ENCODE data around the gene CXCL10. TPM values are rescaled to one million over a fixed set of nuclear protein-coding genes. Genes with fewer than 3 reads are reported as not detected.

Gene CXCL10
- total and polyA plus RNA-seq, 9 of the 15 experiments (the other 6 are each of a cell fraction or from before 2014, with no cell fraction given): 0.06 to 0.18 (median 0.08) TPM; not detected in 6

- in situ Hi-C loops (cut with MboI): no loop called here
- Histone ChIP-seq H3K4me1 (replicated peaks in 1 of 2; ENCODE audit: control insufficient read depth in 2 of 2, insufficient read depth in 2 of 2, low read length in 2 of 2) (no peaks in the 10 kb centered on the region), H4K20me1 (replicated peaks; ENCODE audit: control insufficient read depth, insufficient read depth, low read length) (no peaks in the 10 kb centered on the region), H3K79me2 (ENCODE audit: control insufficient read depth, insufficient read depth, low read length) (no peaks in the 10 kb centered on the region), H3K4me3 (no peak overlapping the region), H3K9me1 (ENCODE audit: control insufficient read depth, insufficient read depth, low read length) (no peaks in the 10 kb centered on the region), H3K27me3 (ENCODE audit: control insufficient read depth in 2 of 2, insufficient read depth in 2 of 2, low read length in 2 of 2) (no peaks in the 10 kb centered on the region), H3K9ac (ENCODE audit: insufficient read depth in 1 of 2, low read depth in 2 of 2, low read length in 2 of 2) (no peak overlapping the region), H3K36me3 (ENCODE audit: control insufficient read depth, insufficient read depth, low read length) (no peaks in the 10 kb centered on the region), H2AFZ (ENCODE audit: low read depth, low read length) (no peak overlapping the region), H3K4me2 (ENCODE audit: insufficient read depth, low read length) (no peak overlapping the region), H3K9me3 (replicated peaks; ENCODE audit: control insufficient read depth, insufficient read depth, low read depth, low read length) (no peaks in the 10 kb centered on the region), H3K27ac (ENCODE audit: extremely low read depth, low read depth, low read length) (no peak overlapping the region)
- ChIA-PET CTCF (ENCODE audit: low intra/inter-chr PET ratio) (no interaction called here), POLR2A (interaction anchor here (0.6 kb wide), 1 partner anchor 45 kb away, joined by 3 read pairs; no protein-coding TSS in a partner anchor)
- no peak for FAIRE-seq
- no peak for DNase-seq (ENCODE audit: extremely low read depth in 1 of 4, low spot score in 3 of 4)
- no peak for ATAC-seq
- intact Hi-C loops (cut with micrococcal nuclease): no loop called here
- WGBS (ENCODE audit: insufficient coverage, low coverage, missing lambda C conversion rate): 10% methylated on average over 1 of the region's 1 CpG
- TF ChIP-seq NR3C1 (CRISPR knock-in tag; IDR thresholded peaks at IDR 0.05): no peak
- TF ChIP-seq CREB1 (IDR thresholded peaks at IDR 0.05): no peak
- no peak for TF ChIP-seq CREB1 (CRISPR knock-in tag; IDR thresholded peaks at IDR 0.05)
- TF ChIP-seq CUX1 (CRISPR knock-in tag; IDR thresholded peaks at IDR 0.05): no peak
- no peak for TF ChIP-seq NONO (IDR thresholded peaks at IDR 0.05; ENCODE audit: low read depth in 2 of 2, low read length in 1 of 2)
- TF ChIP-seq RBBP5 (IDR thresholded peaks at IDR 0.05; ENCODE audit: borderline replicate concordance, insufficient read depth, low read length, poor library complexity, severe bottlenecking): no peak
- no peak for TF ChIP-seq ZBTB12 (CRISPR knock-in tag; IDR thresholded peaks at IDR 0.05)
- BruUV-seq (replicated peaks): no TSS peak
Observed at GRCh38 chr4:76061982-76062381, 38.7 kb upstream of the CXCL10 start.

All from K562 (cell line).